Prostate gland (tissue), 2 donors: ENCODE measurements around the gene ZNF436. TPM values are rescaled to one million over a fixed set of nuclear protein-coding genes. Genes with fewer than 3 reads are reported as not detected.
A peak's percentile ranks its signal among the peaks of the same experiment; 100 is the strongest.

Experiments used
- DNase-seq: peaks from one replicate; pipeline ENCODE4 v3.0.0-alpha.2; 2019; ENCODE audit warnings: low spot score
- H3K27ac ChIP-seq, 2 donors: fragments of 200-600 bp; sonication (generic); 2 replicates each; pipeline ENCODE4 v1.5.1; 2017 to 2019
- H3K27me3 ChIP-seq: fragments of 200-600 bp; sonication (generic); replicated peaks from 2 replicates; pipeline ENCODE4 v1.5.1; 2019; ENCODE audit not compliant: insufficient read depth
- H3K36me3 ChIP-seq, 2 donors: fragments of 200-600 bp; sonication (generic); 1 replicate in 1 of 2; 2 replicates in 1 of 2; pipeline versions ENCODE4 v1.5.1 to v1.8.1; 2017 to 2019
- H3K4me1 ChIP-seq: fragments of 200-600 bp; sonication (generic); replicated peaks from 2 replicates; pipeline ENCODE4 v1.5.1; 2019
- H3K4me3 ChIP-seq, 2 donors: fragments of 200-600 bp; sonication (generic); 2 replicates each; pipeline ENCODE4 v1.5.1; 2017 to 2019
- H3K9me3 ChIP-seq: fragments of 200-600 bp; sonication (generic); 2 replicates; pipeline ENCODE4 v1.5.1; 2017
- POLR2A ChIP-seq: fragments of 450-650 bp; IDR thresholded peaks from one replicate; pipeline ENCODE4 v1.6.1; 2016; ENCODE audit warnings: antibody characterized with exemption, mild to moderate bottlenecking
- POLR2AphosphoS5 ChIP-seq: sonication (generic); formaldehyde crosslinking; IDR thresholded peaks from one replicate; pipeline ENCODE4 v1.6.1; 2017; ENCODE audit warnings: antibody characterized with exemption
- WGBS: methylation state at CpG from one replicate; pipeline ENCODE4 v1.1.5; 2018; 5-methylcytosine and 5-hydroxymethylcytosine counted together
- intact Hi-C: fragments of 100-400 bp; cut with DNase I; formaldehyde crosslinking; loops from one replicate; pipeline ENCODE4 v1.14.2; 2022
- total RNA-seq, 2 donors: library from RNA; depleted of rRNA; stranded (reverse); fragments of >200 nt; gene quantifications; one replicate each; pipeline ENCODE4 v1.1.0, GENCODE V29; 2016
- TF ChIP-seq, protein P1 (sequence below), 4 experiments: fragments of 200-600 bp in 2 of 4; fragments of 450-650 bp in 2 of 4; sonication (generic) in 2 of 4; IDR thresholded peaks; 1 replicate in 3 of 4; 2 replicates in 1 of 4; pipeline ENCODE4 v1.5.1; 2016 to 2019; ENCODE audit warnings: antibody characterized with exemption in 4 of 4, mild to moderate bottlenecking in 2 of 4, moderate library complexity in 2 of 4

The ZNF436 gene
- total RNA-seq, 2 donors from 2014 or later, result 25.3 to 29.5 TPM

DNA sequence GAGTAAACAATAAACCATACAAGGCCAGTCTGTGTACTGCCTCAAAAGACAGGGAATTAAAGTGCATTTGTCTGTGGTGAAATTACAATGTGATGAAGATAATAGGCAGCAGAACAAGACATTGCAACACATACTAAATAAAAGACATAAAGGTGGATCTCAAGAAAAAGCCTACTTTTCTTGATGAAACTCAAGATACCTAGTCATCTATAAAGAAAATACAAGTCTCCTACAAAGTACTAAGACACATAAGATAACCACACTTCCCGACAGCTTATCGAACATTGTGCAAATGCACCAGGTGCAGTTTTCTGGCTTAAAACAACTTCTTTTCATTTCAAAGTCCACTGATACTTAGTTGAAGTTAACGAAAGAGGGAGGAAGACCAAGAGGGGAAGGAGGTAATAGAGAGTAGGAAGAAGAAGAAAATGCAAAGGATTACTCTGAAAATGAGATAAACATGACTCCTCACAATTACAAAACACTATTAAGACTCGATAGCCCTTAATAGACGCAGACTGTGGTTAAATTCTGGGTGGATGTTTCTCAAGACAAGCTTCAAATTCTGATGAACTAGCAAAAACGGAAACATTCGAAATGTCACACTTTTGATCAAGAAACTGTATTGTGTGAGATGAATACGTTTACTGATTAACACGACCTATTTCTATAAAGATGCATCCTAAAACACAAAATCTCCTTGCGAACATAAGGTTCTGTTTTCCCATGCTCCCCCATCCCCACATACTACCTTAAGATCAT lies 27.5 kb downstream of the ZNF436 start:
- 4% methylated on average over 10 of the region's 10 CpGs for WGBS
- TF ChIP-seq POLR2A (no peak), POLR2AphosphoS5 (no peak)
- TF ChIP-seq, protein P1, sequence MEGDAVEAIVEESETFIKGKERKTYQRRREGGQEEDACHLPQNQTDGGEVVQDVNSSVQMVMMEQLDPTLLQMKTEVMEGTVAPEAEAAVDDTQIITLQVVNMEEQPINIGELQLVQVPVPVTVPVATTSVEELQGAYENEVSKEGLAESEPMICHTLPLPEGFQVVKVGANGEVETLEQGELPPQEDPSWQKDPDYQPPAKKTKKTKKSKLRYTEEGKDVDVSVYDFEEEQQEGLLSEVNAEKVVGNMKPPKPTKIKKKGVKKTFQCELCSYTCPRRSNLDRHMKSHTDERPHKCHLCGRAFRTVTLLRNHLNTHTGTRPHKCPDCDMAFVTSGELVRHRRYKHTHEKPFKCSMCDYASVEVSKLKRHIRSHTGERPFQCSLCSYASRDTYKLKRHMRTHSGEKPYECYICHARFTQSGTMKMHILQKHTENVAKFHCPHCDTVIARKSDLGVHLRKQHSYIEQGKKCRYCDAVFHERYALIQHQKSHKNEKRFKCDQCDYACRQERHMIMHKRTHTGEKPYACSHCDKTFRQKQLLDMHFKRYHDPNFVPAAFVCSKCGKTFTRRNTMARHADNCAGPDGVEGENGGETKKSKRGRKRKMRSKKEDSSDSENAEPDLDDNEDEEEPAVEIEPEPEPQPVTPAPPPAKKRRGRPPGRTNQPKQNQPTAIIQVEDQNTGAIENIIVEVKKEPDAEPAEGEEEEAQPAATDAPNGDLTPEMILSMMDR (IDR thresholded peaks at IDR 0.05), result no peak
- Histone ChIP-seq H3K4me3 (peak overlapping the region in 1 of 2 donors; percentile 98), H3K27me3 (no peaks in the 10 kb centered on the region), H3K36me3 (peaks cover 0 to 4% of the 10 kb centered on the region in 2 donors), H3K9me3 (no peaks in the 10 kb centered on the region), H3K27ac (no peak overlapping the region), H3K4me1 (no peaks in the 10 kb centered on the region)
- DNase-seq, result no peak
- intact Hi-C loops, result no loop called here

DNA sequence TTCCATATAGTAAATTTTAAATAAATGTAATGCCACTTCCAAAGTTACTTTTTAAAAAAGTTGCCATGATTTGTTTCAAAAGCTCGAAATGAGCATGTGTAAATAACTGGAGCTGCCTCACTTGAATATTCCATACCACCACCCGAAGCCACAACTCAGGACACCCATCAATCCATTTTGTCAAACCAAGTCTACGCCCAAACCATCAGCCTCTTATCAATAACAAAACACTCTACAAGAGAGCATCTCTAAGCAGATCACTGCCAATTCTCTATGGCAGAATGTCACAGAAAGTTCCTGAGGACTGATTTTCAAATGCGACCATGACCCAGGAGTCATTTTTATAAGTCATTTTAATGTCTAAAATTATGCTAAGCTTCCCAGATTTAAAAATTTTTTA lies 30.0 kb downstream of the ZNF436 start:
- H3K4me1 ChIP-seq, result no peaks in the 10 kb centered on the region
- DNase-seq, result no peak
- no peaks in the 10 kb centered on the region for H3K27me3 ChIP-seq
- H3K4me3 ChIP-seq, result no peak overlapping the region
- TF ChIP-seq, protein P1 (IDR thresholded peaks at IDR 0.05), result no peak
- TF ChIP-seq POLR2AphosphoS5, result no peak
- no peak for TF ChIP-seq POLR2A
- 62% methylated on average over 4 of the region's 4 CpGs for WGBS
- intact Hi-C loops, result no loop called here
- peaks cover 4 to 7% of the 10 kb centered on the region in 2 donors for H3K36me3 ChIP-seq
- H3K27ac ChIP-seq, result no peak overlapping the region
- H3K9me3 ChIP-seq, result no peaks in the 10 kb centered on the region

DNA sequence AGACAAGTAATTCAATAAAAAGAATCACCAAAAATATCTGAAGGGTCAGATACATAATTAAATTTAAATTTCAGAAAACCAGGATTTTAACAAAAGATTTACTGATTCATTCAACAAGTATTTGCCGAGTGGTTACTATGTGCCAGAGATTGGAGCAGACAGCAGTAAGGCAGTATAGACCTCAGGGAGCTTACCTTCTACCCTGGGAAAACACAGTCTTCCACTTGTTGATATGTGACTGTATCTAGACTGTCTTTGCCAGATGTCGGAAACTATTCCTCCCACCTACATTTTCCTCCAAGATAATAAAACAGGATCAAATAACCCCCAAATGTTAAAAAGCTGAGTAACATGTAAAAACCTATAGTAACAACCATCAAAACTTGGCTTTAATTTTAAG lies 31.8 kb downstream of the ZNF436 start:
- no peak overlapping the region for H3K4me3 ChIP-seq
- no peaks in the 10 kb centered on the region for H3K27me3 ChIP-seq
- no peaks in the 10 kb centered on the region for H3K9me3 ChIP-seq
- DNase-seq, result no peak
- H3K27ac ChIP-seq, result no peak overlapping the region
- TF ChIP-seq POLR2AphosphoS5, result no peak
- TF ChIP-seq, protein P1 (IDR thresholded peaks at IDR 0.05), result no peak
- TF ChIP-seq POLR2A, result no peak
- WGBS, result 62% methylated on average over 2 of the region's 2 CpGs
- intact Hi-C loops, result no loop called here
- no peaks in the 10 kb centered on the region for H3K4me1 ChIP-seq
- peaks cover 4 to 7% of the 10 kb centered on the region in 2 donors for H3K36me3 ChIP-seq

DNA sequence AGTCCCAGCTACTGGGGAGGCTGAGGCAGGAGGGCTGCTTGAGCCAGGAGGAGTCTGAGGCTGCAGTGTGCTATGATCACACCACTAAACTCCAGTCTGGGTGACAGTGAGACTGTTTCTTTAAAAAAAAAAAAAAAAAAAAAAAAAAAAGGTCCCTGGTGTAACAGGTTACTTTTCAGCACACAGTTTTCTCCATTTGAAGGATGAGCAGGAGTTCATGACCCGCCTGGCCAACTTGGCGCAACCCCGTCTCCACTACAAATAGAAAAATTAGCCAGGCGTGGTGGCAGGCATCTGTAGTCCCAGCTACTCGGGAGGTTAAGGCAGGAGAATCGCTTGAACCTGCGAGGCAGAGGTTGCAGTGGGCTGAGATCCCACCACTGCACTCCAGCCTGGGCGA lies 37.9 kb downstream of the ZNF436 start:
- TF ChIP-seq, protein P1 (IDR thresholded peaks at IDR 0.05), result no peak
- TF ChIP-seq POLR2A (no peak), POLR2AphosphoS5 (no peak)
- WGBS, result 86% methylated on average over 8 of the region's 8 CpGs
- H3K4me3 ChIP-seq, result no peak overlapping the region
- H3K36me3 ChIP-seq, result peaks cover 0 to 7% of the 10 kb centered on the region in 2 donors
- H3K27ac ChIP-seq, result no peak overlapping the region
- H3K9me3 ChIP-seq, result no peaks in the 10 kb centered on the region
- DNase-seq, result no peak
- H3K4me1 ChIP-seq, result no peaks in the 10 kb centered on the region
- intact Hi-C loops, result no loop called here
- H3K27me3 ChIP-seq, result no peaks in the 10 kb centered on the region

DNA sequence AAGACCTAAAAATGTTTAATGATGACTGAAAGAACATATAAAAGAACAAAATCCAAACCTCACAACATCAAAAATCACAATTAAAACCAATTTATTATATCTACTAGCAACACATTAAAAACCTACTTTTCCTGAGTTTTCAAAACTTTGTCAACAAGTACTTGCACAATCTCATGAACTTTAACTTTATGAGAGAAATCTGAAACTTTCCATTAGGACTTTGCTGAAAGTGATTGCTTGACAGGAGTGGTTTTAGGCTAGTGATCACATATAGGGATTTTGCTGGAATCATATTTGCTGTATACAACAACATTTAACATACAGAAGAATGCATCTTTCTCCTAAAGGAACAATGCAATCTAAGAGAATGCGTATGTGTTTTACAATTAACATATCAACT lies 38.8 kb downstream of the ZNF436 start:
- no peaks in the 10 kb centered on the region for H3K4me1 ChIP-seq
- TF ChIP-seq POLR2A, result no peak
- TF ChIP-seq POLR2AphosphoS5, result no peak
- TF ChIP-seq, protein P1 (IDR thresholded peaks at IDR 0.05), result no peak
- peaks cover 0 to 7% of the 10 kb centered on the region in 2 donors for H3K36me3 ChIP-seq
- intact Hi-C loops, result no loop called here
- no peaks in the 10 kb centered on the region for H3K9me3 ChIP-seq
- no peak overlapping the region for H3K4me3 ChIP-seq
- no peaks in the 10 kb centered on the region for H3K27me3 ChIP-seq
- H3K27ac ChIP-seq, result no peak overlapping the region
- DNase-seq, result no peak
- WGBS, result 90% methylated on average over 1 of the region's 1 CpG
